ENCODE measurements around the gene KAZN.

Gene KAZN

DNA sequence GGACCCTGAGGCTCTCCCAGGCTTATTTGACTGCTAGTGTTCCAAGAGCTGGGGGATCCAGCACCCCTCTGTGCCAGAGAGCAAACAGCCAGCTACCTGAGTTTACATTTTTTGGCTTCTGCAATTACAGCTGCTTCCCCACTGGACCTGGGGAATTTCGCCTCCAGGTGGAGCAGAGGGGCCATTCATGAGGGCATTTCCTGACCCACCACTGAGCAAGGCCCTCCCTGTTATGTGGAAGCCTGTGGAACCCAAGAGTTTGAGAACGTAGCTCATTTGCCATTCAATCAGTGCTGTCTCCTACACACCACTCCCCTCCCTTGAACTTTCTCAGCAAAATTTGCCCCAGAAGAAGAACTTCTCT lies 512.4 kb downstream of the KAZN start:
- Histone ChIP-seq H3K9me2 (ENCODE audit: low read depth, low read length) (no peaks in the 10 kb centered on the region), H3K4me2 (ENCODE audit: low read length) (no peak overlapping the region), H3K9ac (ENCODE audit: low read length) (no peak overlapping the region), H3F3A (ENCODE audit: insufficient read depth, low read length) (no peaks in the 10 kb centered on the region), H3K27ac (ENCODE audit: low read depth, low read length, poor library complexity, severe bottlenecking) (no peak overlapping the region), H4K20me1 (ENCODE audit: insufficient read depth, low read length) (no peaks in the 10 kb centered on the region), H2AFZ (ENCODE audit: low read length) (no peak overlapping the region), H3K79me2 (ENCODE audit: insufficient read depth, low read length) (no peaks in the 10 kb centered on the region), H3K9me3 (ENCODE audit: low read length) (no peaks in the 10 kb centered on the region), H3K36me3 (ENCODE audit: insufficient read depth, low read length) (no peaks in the 10 kb centered on the region), H3K4me1 (ENCODE audit: insufficient read depth, low read length, severe bottlenecking) (no peaks in the 10 kb centered on the region), H3K4me3 (ENCODE audit: low read depth, low read length, poor library complexity, severe bottlenecking) (no peak overlapping the region), H3K27me3 (ENCODE audit: insufficient read depth, low read length) (no peaks in the 10 kb centered on the region)
- TF ChIP-seq EZH2 (IDR thresholded peaks at IDR 0.05; ENCODE audit: borderline replicate concordance, low read length) = no peak
- TF ChIP-seq, protein P1, sequence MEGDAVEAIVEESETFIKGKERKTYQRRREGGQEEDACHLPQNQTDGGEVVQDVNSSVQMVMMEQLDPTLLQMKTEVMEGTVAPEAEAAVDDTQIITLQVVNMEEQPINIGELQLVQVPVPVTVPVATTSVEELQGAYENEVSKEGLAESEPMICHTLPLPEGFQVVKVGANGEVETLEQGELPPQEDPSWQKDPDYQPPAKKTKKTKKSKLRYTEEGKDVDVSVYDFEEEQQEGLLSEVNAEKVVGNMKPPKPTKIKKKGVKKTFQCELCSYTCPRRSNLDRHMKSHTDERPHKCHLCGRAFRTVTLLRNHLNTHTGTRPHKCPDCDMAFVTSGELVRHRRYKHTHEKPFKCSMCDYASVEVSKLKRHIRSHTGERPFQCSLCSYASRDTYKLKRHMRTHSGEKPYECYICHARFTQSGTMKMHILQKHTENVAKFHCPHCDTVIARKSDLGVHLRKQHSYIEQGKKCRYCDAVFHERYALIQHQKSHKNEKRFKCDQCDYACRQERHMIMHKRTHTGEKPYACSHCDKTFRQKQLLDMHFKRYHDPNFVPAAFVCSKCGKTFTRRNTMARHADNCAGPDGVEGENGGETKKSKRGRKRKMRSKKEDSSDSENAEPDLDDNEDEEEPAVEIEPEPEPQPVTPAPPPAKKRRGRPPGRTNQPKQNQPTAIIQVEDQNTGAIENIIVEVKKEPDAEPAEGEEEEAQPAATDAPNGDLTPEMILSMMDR (IDR thresholded peaks at IDR 0.05; ENCODE audit: low read length) = no peak

DNA sequence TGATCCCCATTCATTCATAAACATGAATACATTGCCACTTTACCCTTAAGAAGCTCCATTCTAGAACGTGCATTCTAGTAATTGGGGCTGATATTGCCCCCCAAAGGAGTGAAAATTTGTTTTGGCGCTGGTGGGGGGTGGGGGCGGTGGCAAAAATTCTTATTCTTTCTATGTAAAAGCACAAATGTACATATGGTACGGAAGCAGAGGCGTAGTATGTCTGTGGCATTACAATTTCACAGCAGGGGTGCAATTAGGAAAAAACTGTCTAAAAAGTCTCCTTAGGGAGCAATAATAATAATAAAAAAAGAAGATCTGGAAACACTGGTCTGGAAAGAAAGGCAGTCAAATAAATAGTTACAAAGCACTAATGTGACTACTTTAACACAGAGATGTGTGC lies 514.7 kb downstream of the KAZN start:
- H3K27ac ChIP-seq (ENCODE audit: low read depth, low read length, poor library complexity, severe bottlenecking) = no peak overlapping the region
- H3K4me1 ChIP-seq (ENCODE audit: insufficient read depth, low read length, severe bottlenecking) = no peaks in the 10 kb centered on the region
- H4K20me1 ChIP-seq (ENCODE audit: insufficient read depth, low read length) = no peaks in the 10 kb centered on the region
- no peaks in the 10 kb centered on the region for H3K9me3 ChIP-seq (ENCODE audit: low read length)
- H3K4me3 ChIP-seq (ENCODE audit: low read depth, low read length, poor library complexity, severe bottlenecking) = no peak overlapping the region
- H3F3A ChIP-seq (ENCODE audit: insufficient read depth, low read length) = no peaks in the 10 kb centered on the region
- H2AFZ ChIP-seq (ENCODE audit: low read length) = no peak overlapping the region
- H3K79me2 ChIP-seq (ENCODE audit: insufficient read depth, low read length) = no peaks in the 10 kb centered on the region
- H3K9ac ChIP-seq (ENCODE audit: low read length) = no peak overlapping the region
- no peaks in the 10 kb centered on the region for H3K9me2 ChIP-seq (ENCODE audit: low read depth, low read length)
- H3K27me3 ChIP-seq (ENCODE audit: insufficient read depth, low read length) = no peaks in the 10 kb centered on the region
- no peak for TF ChIP-seq EZH2 (IDR thresholded peaks at IDR 0.05; ENCODE audit: borderline replicate concordance, low read length)
- TF ChIP-seq, protein P1 (IDR thresholded peaks at IDR 0.05; ENCODE audit: low read length) = no peak
- no peaks in the 10 kb centered on the region for H3K36me3 ChIP-seq (ENCODE audit: insufficient read depth, low read length)
- H3K4me2 ChIP-seq (ENCODE audit: low read length) = no peak overlapping the region

DNA sequence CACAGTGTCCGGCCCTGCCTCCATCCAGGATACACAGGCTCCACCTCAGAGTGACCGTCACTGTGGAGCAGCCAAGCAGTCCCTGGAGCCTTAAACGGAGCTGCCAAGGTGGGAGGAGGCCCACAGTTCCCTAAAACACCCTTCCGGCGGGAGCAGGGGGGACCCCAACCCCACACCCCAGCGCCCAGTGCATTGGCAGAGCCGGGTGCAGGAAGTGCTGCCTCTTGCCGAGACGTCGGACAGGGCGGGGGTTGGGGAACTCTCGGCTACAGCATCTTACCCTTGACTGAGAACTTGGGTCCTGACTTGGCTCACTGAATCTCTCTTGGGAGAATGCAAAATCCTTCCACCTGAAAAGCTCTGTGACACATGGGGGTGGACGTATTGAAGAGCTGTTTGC lies 516.4 kb downstream of the KAZN start:
- H2AFZ ChIP-seq (ENCODE audit: low read length) = no peak overlapping the region
- no peak overlapping the region for H3K4me2 ChIP-seq (ENCODE audit: low read length)
- no peaks in the 10 kb centered on the region for H3K9me3 ChIP-seq (ENCODE audit: low read length)
- no peak overlapping the region for H3K4me3 ChIP-seq (ENCODE audit: low read depth, low read length, poor library complexity, severe bottlenecking)
- H4K20me1 ChIP-seq (ENCODE audit: insufficient read depth, low read length) = no peaks in the 10 kb centered on the region
- H3K9me2 ChIP-seq (ENCODE audit: low read depth, low read length) = no peaks in the 10 kb centered on the region
- no peaks in the 10 kb centered on the region for H3F3A ChIP-seq (ENCODE audit: insufficient read depth, low read length)
- H3K4me1 ChIP-seq (ENCODE audit: insufficient read depth, low read length, severe bottlenecking) = no peaks in the 10 kb centered on the region
- H3K9ac ChIP-seq (ENCODE audit: low read length) = no peak overlapping the region
- no peak overlapping the region for H3K27ac ChIP-seq (ENCODE audit: low read depth, low read length, poor library complexity, severe bottlenecking)
- no peaks in the 10 kb centered on the region for H3K27me3 ChIP-seq (ENCODE audit: insufficient read depth, low read length)
- H3K36me3 ChIP-seq (ENCODE audit: insufficient read depth, low read length) = no peaks in the 10 kb centered on the region
- no peaks in the 10 kb centered on the region for H3K79me2 ChIP-seq (ENCODE audit: insufficient read depth, low read length)
- TF ChIP-seq, protein P1 (IDR thresholded peaks at IDR 0.05; ENCODE audit: low read length) = no peak
- TF ChIP-seq EZH2 (IDR thresholded peaks at IDR 0.05; ENCODE audit: borderline replicate concordance, low read length) = no peak
